Activated CD4-positive, alpha-beta T cell treated with anti-CD3 and anti-CD28 coated beads, Interleukin-2, amount 50 U/mL, for 48 hours (primary cell): ENCODE results near the gene HCFC1.
A peak's percentile ranks its signal among the peaks of the same experiment; 100 is the strongest.

Experiments used
- DNase-seq, 2 experiments: peaks; one replicate each; pipeline ENCODE4 v3.0.0-alpha.2; 2020

HCFC1 gene

GRCh38 chrX:153956044-153956907, 15.3 kb downstream of the HCFC1 start:
- no peak for DNase-seq

GRCh38 chrX:153955228-153955732, 16.3 kb downstream of the HCFC1 start:
- no peak for DNase-seq

GRCh38 chrX:153954558-153955227, 16.9 kb downstream of the HCFC1 start:
- no peak for DNase-seq

- DNase-seq = no peak
Measured at GRCh38 chrX:153953892-153954557, 17.6 kb downstream of the HCFC1 start.

- DNase-seq = peak; percentile 80 to 83
Measured at GRCh38 chrX:153953342-153953830, 18.2 kb downstream of the HCFC1 start.

GRCh38 chrX:153952373-153953026, 19.1 kb downstream of the HCFC1 start:
- DNase-seq = no peak

- DNase-seq = no peak
Measured at GRCh38 chrX:153951683-153952372, 19.8 kb downstream of the HCFC1 start.

- no peak for DNase-seq
Measured at GRCh38 chrX:153950127-153950526, 21.5 kb downstream of the HCFC1 start.

- no peak for DNase-seq
Measured at GRCh38 chrX:153948847-153949805, 22.5 kb downstream of the HCFC1 start.

GRCh38 chrX:153948002-153948466, 23.6 kb downstream of the HCFC1 start:
- no peak for DNase-seq

- DNase-seq = peak; percentile 76 to 83
Measured at GRCh38 chrX:153947009-153947769, 24.4 kb downstream of the HCFC1 start.

GRCh38 chrX:153945956-153946943, 25.4 kb downstream of the HCFC1 start:
- DNase-seq = no peak

GRCh38 chrX:153944800-153945150, 26.8 kb downstream of the HCFC1 start:
- no peak for DNase-seq

GRCh38 chrX:153944140-153944799, 27.3 kb downstream of the HCFC1 start, which contains the start of gene RENBP:
Gene RENBP (minus strand): TSS chrX:153944643. CDS start chrX:153944610, 33 bp downstream.
- peak; percentile 43 to 51 for DNase-seq

- no peak for DNase-seq
Measured at GRCh38 chrX:153941336-153942252, 30.0 kb downstream of the HCFC1 start.

- DNase-seq = no peak
Measured at GRCh38 chrX:153939573-153939972, 32.0 kb downstream of the HCFC1 start.
